HepG2 (cell line): ENCODE data around the gene NOTUM. TPM values are rescaled to one million over a fixed set of nuclear protein-coding genes. Genes with fewer than 3 reads are reported as not detected.
A peak's percentile ranks its signal among the peaks of the same experiment; 100 is the strongest.

ENCODE experiments used
- AGO2 ChIP-seq: fragments of 200-400 bp; formaldehyde crosslinking; optimal IDR thresholded peaks from 2 replicates; pipeline ENCODE3; 2017; ENCODE audit warnings: mild to moderate bottlenecking, low read depth, low read length, moderate library complexity
- GATAD1 ChIP-seq: IDR thresholded peaks from 2 replicates; pipeline ENCODE4 v1.6.1; 2016; ENCODE audit warnings: missing genetic modification reagents, missing compliant biosample characterization
- HDAC2 ChIP-seq: sonication (generic); formaldehyde crosslinking; IDR thresholded peaks from 2 replicates; pipeline ENCODE4 v1.4.0; 2020; ENCODE audit warnings: missing genetic modification reagents
- HOXA7 ChIP-seq: sonication (generic); formaldehyde crosslinking; IDR thresholded peaks from 2 replicates; pipeline ENCODE4 v1.8.1; 2022; ENCODE audit warnings: mild to moderate bottlenecking, missing genetic modification reagents, moderate library complexity
- KDM2A ChIP-seq: sonication (generic); formaldehyde crosslinking; IDR thresholded peaks from 2 replicates; pipeline ENCODE4 v1.4.0; 2020; ENCODE audit warnings: low read depth, missing genetic modification reagents, borderline replicate concordance
- KLF13 ChIP-seq: sonication (generic); formaldehyde crosslinking; IDR thresholded peaks from 2 replicates; pipeline ENCODE4 v1.4.0; 2020; ENCODE audit warnings: mild to moderate bottlenecking, missing genetic modification reagents
- PHF8 ChIP-seq: sonication (generic); formaldehyde crosslinking; IDR thresholded peaks from 2 replicates; pipeline ENCODE4 v1.5.0; 2020; ENCODE audit warnings: missing genetic modification reagents
- POLR2A ChIP-seq, 2 experiments: IDR thresholded peaks; 2 replicates each; pipeline ENCODE4 v1.6.1; 2011; ENCODE audit warnings: low read depth in 2 of 2, low read length in 2 of 2, mild to moderate bottlenecking in 1 of 2, moderate library complexity in 1 of 2; ENCODE audit not compliant: insufficient read depth in 1 of 2
- ZBTB34 ChIP-seq: sonication (generic); formaldehyde crosslinking; IDR thresholded peaks from 2 replicates; pipeline ENCODE4 v1.8.0; 2022; ENCODE audit warnings: mild to moderate bottlenecking, missing genetic modification reagents
- ZBTB4 ChIP-seq: sonication (generic); formaldehyde crosslinking; IDR thresholded peaks from 2 replicates; pipeline ENCODE4 v1.4.0; 2020; ENCODE audit warnings: missing genetic modification reagents, mild to moderate bottlenecking, borderline replicate concordance
- ZNF280D ChIP-seq: sonication (generic); formaldehyde crosslinking; IDR thresholded peaks from 2 replicates; pipeline ENCODE4 v1.5.1; 2020; ENCODE audit warnings: mild to moderate bottlenecking, missing genetic modification reagents
- ZNF292 ChIP-seq: sonication (generic); formaldehyde crosslinking; IDR thresholded peaks from 2 replicates; pipeline ENCODE4 v1.8.1; 2022; ENCODE audit warnings: mild to moderate bottlenecking, low read depth, missing genetic modification reagents, borderline replicate concordance
- ZNF547 ChIP-seq: sonication (generic); formaldehyde crosslinking; IDR thresholded peaks from 2 replicates; pipeline ENCODE4 v1.5.1; 2020; ENCODE audit warnings: mild to moderate bottlenecking, missing genetic modification reagents
- ZNF879 ChIP-seq: sonication (generic); formaldehyde crosslinking; IDR thresholded peaks from 2 replicates; pipeline ENCODE4 v1.8.1; 2023; ENCODE audit warnings: missing genetic modification reagents
- polyA plus RNA-seq, 8 experiments: library from polyadenylated mRNA; depleted of rRNA in 3 of 8; stranded (reverse) in 7 of 8; unstranded in 1 of 8; fragments of >200 nt; fragmentation: Illumina TruSeq in 4 of 8; extraction: Trizol in 4 of 8; gene quantifications; 2 replicates each; pipeline versions ENCODE4 v1.2.1 to v1.2.3, GENCODE V29; 2011 to 2016; ENCODE audit warnings: low read depth in 4 of 8, missing spikeins in 1 of 8, mixed read lengths in 1 of 8; ENCODE audit not compliant: insufficient read depth in 1 of 8
- total RNA-seq, 5 experiments: library from RNA; depleted of rRNA; stranded (reverse); fragments of >200 nt; fragmentation: Illumina TruSeq; extraction: Trizol; gene quantifications; 2 replicates each; pipeline ENCODE4 v1.2.3, GENCODE V29; 2016; ENCODE audit warnings: low read depth in 1 of 5

Gene NOTUM
- total and polyA plus RNA-seq, 2 of the 13 experiments (the other 11 are each of a cell fraction or from before 2014, with no cell fraction given) = 150 to 160 TPM

- TF ChIP-seq HOXA7 (CRISPR knock-in tag) = no peak
- no peak for TF ChIP-seq KLF13 (CRISPR knock-in tag)
- 0 out of 2 replicates have a peak, but pooled peaks have one; percentile 22 for TF ChIP-seq ZNF292 (CRISPR knock-in tag)
- TF ChIP-seq PHF8 (CRISPR knock-in tag) = 0 out of 2 replicates have a peak, but pooled peaks have one; percentile 37
- peak; percentile 82 for TF ChIP-seq AGO2
- peak; percentile 2; the same call in 1 of the 2 replicates for TF ChIP-seq ZNF280D (CRISPR knock-in tag)
- peak; percentile 32; the same call in 1 of the 2 replicates for TF ChIP-seq ZBTB4
- peak; percentile 40; the same call in 1 of the 2 replicates for TF ChIP-seq ZNF879
- 0 out of 2 replicates have a peak, but pooled peaks have one; percentile 42 for TF ChIP-seq GATAD1 (CRISPR knock-in tag)
- peak; percentile 50; the same call in 1 of the 2 replicates for TF ChIP-seq KDM2A (CRISPR knock-in tag)
- 0 out of 2 replicates have a peak, but pooled peaks have one; percentile 11 for TF ChIP-seq ZBTB34 (CRISPR knock-in tag)
- TF ChIP-seq HDAC2 (CRISPR knock-in tag) = 0 out of 2 replicates have a peak, but pooled peaks have one; percentile 49
- TF ChIP-seq ZNF547 (CRISPR knock-in tag) = 0 out of 2 replicates have a peak, but pooled peaks have one; percentile 76
- TF ChIP-seq POLR2A (IDR thresholded peaks at IDR 0.05; ENCODE audit: insufficient read depth in 1 of 2, low read depth in 2 of 2, low read length in 2 of 2) = peak in 1 of 2 experiments; percentile 28; a peak in 1 of 4 replicates
Measured at GRCh38 chr17:81928544-81929252, 32.3 kb downstream of the NOTUM start (continued).
